Testis (tissue), 3 donors: Measurements from ENCODE around the gene MAGI2. TPM values are rescaled to one million over a fixed set of nuclear protein-coding genes. Genes with fewer than 3 reads are reported as not detected.

ENCODE experiments used
- DNase-seq: peaks from one replicate; pipeline ENCODE4 v3.0.0-alpha.2; 2019
- H3K27ac ChIP-seq, 2 donors: fragments of 200-600 bp; sonication (generic); one replicate each; pipeline ENCODE4 v1.5.1; 2019
- H3K27me3 ChIP-seq: fragments of 200-600 bp; sonication (generic); one replicate; pipeline ENCODE4 v1.5.1; 2019
- H3K36me3 ChIP-seq: fragments of 200-600 bp; sonication (generic); one replicate; pipeline ENCODE4 v1.5.1; 2017; ENCODE audit warnings: low read depth; ENCODE audit errors: missing control alignments
- H3K4me1 ChIP-seq: fragments of 200-600 bp; sonication (generic); one replicate; pipeline ENCODE4 v1.5.1; 2019
- H3K4me3 ChIP-seq, 2 donors: fragments of 200-600 bp; sonication (generic); one replicate each; pipeline ENCODE4 v1.5.1; 2017 to 2019
- H3K9me3 ChIP-seq: fragments of 200-600 bp; sonication (generic); one replicate; pipeline ENCODE4 v1.5.1; 2017
- CTCF ChIP-seq, 3 experiments: fragments of 450-650 bp in 2 of 3; fragments of 200-600 bp in 1 of 3; sonication (generic) in 1 of 3; IDR thresholded peaks; one replicate each; pipeline ENCODE4 v1.5.1; 2016 to 2019; ENCODE audit warnings: antibody characterized with exemption in 3 of 3, mild to moderate bottlenecking in 2 of 3, moderate library complexity in 1 of 3
- POLR2A ChIP-seq: fragments of 450-650 bp; IDR thresholded peaks from one replicate; pipeline ENCODE4 v1.6.1; 2017; ENCODE audit warnings: antibody characterized with exemption, mild to moderate bottlenecking, moderate library complexity
- WGBS, 2 donors: methylation state at CpG; one replicate each; pipeline ENCODE4 v1.1.5; 2018; 5-methylcytosine and 5-hydroxymethylcytosine counted together
- intact Hi-C: fragments of 100-400 bp; cut with DNase I; formaldehyde crosslinking; loops from one replicate; pipeline ENCODE4 v1.15.1; 2023; ENCODE audit warnings: low total_unique reads
- polyA plus RNA-seq: library from polyadenylated mRNA; stranded (reverse); fragments of 350-450 nt; fragmentation: Illumina TruSeq; extraction: RNeasy Lipid Tissue Mini Kit (QIAGEN cat#74804); gene quantifications from one replicate; pipeline ENCODE4 v1.2.3, GENCODE V29; 2014; ENCODE audit warnings: low read depth, low replicate concordance; ENCODE audit not compliant: insufficient read depth
- total RNA-seq, 2 donors: library from RNA; depleted of rRNA; stranded (reverse); fragments of >200 nt; gene quantifications; one replicate each; pipeline ENCODE4 v1.2.3, GENCODE V29; 2016

Gene MAGI2
- total and polyA plus RNA-seq, 3 donors from 2014 or later = 11.2 to 13.1 (median 12.4) TPM

DNA sequence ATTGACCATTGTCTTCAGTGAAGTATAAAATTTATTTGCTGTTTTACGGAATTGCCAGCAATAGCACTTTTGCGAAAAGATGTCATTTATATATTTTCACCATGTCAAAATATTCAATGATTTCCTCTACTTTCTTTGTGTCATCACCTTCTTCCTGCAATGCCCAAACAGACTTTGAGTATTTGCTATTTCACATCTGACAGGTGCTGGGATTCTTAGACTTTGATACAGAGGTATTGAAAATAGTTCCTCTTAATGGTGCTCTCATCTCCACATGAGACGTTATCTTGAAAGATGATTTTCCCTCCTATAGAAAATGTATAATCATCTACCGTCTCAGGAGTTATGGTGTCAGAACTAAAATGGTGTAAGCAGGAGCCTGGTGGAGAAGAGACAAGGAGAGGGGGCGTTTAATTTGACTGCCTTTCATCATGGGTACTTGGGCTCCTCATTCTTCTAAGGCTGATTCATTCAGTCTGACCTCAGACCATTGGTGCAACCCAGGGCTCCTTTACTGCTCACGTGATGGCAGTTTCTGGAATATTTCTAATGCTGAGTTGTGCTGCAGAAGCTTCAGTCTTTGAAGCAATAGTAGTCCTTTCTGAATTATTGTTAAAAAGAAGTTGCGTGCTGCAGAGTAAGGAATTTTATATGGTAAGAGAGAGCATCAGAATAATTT lies 1250.3 kb downstream of the MAGI2 start:
- intact Hi-C loops = no loop called here
- WGBS, 2 donors = 93 to 95% methylated on average over 7 of the region's 7 CpGs
- no peak for DNase-seq

DNA sequence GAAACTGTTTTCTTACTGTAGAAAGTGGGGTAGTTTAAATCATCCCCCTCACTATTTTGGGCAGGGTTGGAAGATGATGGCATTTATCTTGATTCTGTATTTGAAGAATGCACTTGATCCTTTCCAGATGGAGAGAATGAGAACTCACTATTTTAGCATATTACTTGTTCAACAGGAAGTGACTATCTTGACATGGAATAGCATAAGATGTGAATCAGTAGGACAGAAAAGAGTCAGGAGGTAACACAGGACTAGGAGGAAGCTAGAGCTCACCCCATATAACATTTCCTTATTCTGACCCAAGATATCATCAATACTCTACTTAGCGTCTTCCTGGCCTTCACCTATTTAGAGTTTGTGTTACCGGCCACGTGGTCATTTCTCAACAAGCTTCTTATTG lies 1254.7 kb downstream of the MAGI2 start:
- Histone ChIP-seq H3K9me3 (no peaks in the 10 kb centered on the region), H3K36me3 (no peaks in the 10 kb centered on the region), H3K27me3 (no peaks in the 10 kb centered on the region), H3K27ac (no peak overlapping the region), H3K4me1 (no peaks in the 10 kb centered on the region), H3K4me3 (no peak overlapping the region)
- intact Hi-C loops = no loop called here
- no peak for TF ChIP-seq CTCF (IDR thresholded peaks at IDR 0.05)
- TF ChIP-seq POLR2A = no peak
- DNase-seq = no peak
- WGBS, 2 donors = 89 to 99% methylated on average over 3 of the region's 3 CpGs

More for the DNA sequence above, 1250.3 kb downstream of the MAGI2 start:
- no peaks in the 10 kb centered on the region for H3K27me3 ChIP-seq
- H3K27ac ChIP-seq = no peak overlapping the region
- no peaks in the 10 kb centered on the region for H3K4me1 ChIP-seq
- H3K4me3 ChIP-seq = no peak overlapping the region
- no peaks in the 10 kb centered on the region for H3K9me3 ChIP-seq
- TF ChIP-seq POLR2A = no peak
- no peaks in the 10 kb centered on the region for H3K36me3 ChIP-seq

GRCh38 chr7:78197447-78197846 lies 1256.0 kb downstream of the MAGI2 start:
- no peaks in the 10 kb centered on the region for H3K9me3 ChIP-seq
- TF ChIP-seq CTCF (IDR thresholded peaks at IDR 0.05) = no peak
- no peak for TF ChIP-seq POLR2A
- no peak for DNase-seq
- no peaks in the 10 kb centered on the region for H3K36me3 ChIP-seq
- no peaks in the 10 kb centered on the region for H3K4me1 ChIP-seq
- no peaks in the 10 kb centered on the region for H3K27me3 ChIP-seq
- intact Hi-C loops = no loop called here
- no peak overlapping the region for H3K4me3 ChIP-seq
- 89 to 94% methylated on average over 1 of the region's 1 CpG for WGBS, 2 donors
- no peak overlapping the region for H3K27ac ChIP-seq

DNA sequence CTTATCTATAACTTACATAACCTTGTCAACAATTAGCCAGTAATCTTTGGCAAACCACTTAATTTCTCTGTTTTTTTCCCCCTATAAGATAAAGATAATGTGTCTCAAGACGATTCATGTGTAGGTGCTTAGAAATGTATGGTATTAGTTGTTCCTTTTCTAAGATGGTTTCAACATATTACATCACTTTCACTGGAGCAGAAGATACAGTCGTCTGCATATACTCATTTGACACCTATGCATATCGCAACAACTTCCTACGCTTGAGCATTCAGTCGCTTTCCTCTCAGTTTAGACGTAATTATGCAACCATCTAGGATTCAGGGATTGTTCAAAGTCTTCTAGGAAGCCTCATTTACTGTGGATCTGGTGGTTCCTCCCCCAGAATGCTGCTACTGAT lies 1258.2 kb downstream of the MAGI2 start:
- intact Hi-C loops = no loop called here
- Histone ChIP-seq H3K4me3 (no peak overlapping the region), H3K27me3 (no peaks in the 10 kb centered on the region), H3K27ac (no peak overlapping the region), H3K4me1 (no peaks in the 10 kb centered on the region), H3K9me3 (no peaks in the 10 kb centered on the region), H3K36me3 (no peaks in the 10 kb centered on the region)
- DNase-seq = no peak
- no peak for TF ChIP-seq POLR2A
- no peak for TF ChIP-seq CTCF (IDR thresholded peaks at IDR 0.05)
- WGBS, 2 donors = 86 to 95% methylated on average over 6 of the region's 6 CpGs

- TF ChIP-seq POLR2A = no peak
- no peak for TF ChIP-seq CTCF (IDR thresholded peaks at IDR 0.05)
- DNase-seq = no peak
- no peaks in the 10 kb centered on the region for H3K4me1 ChIP-seq
- no peaks in the 10 kb centered on the region for H3K27me3 ChIP-seq
- no peaks in the 10 kb centered on the region for H3K36me3 ChIP-seq
- H3K9me3 ChIP-seq = no peaks in the 10 kb centered on the region
- intact Hi-C loops = no loop called here
- no peak overlapping the region for H3K27ac ChIP-seq
- 91 to 93% methylated on average over 6 of the region's 6 CpGs for WGBS, 2 donors
- no peak overlapping the region for H3K4me3 ChIP-seq
Observed at GRCh38 chr7:78194611-78195010, 1258.9 kb downstream of the MAGI2 start.
